ENCODE data around the gene CARD10. TPM values are rescaled to one million over a fixed set of nuclear protein-coding genes. Genes with fewer than 3 reads are reported as not detected.

Gene CARD10
- total and polyA plus RNA-seq, 2 of the 13 experiments (the other 11 are each of a cell fraction or from before 2014, with no cell fraction given) = 35.2 to 55.8 TPM

GRCh38 chr22:37462983-37463382 lies 56.2 kb downstream of the CARD10 start (continued):
- TF ChIP-seq RFXANK (CRISPR knock-in tag; IDR thresholded peaks at IDR 0.05) = no peak
- TF ChIP-seq DNMT3B (CRISPR knock-in tag; conservative IDR thresholded peaks at IDR 0.05) = no peak
- TF ChIP-seq ZNF557 (CRISPR knock-in tag; IDR thresholded peaks at IDR 0.05) = no peak
- no peak for TF ChIP-seq ZNF138 (CRISPR knock-in tag; IDR thresholded peaks at IDR 0.05; ENCODE audit: low read depth)
- no peak for TF ChIP-seq PHF8 (CRISPR knock-in tag; IDR thresholded peaks at IDR 0.05)
- no peak for TF ChIP-seq NFE2L2 (IDR thresholded peaks at IDR 0.05; ENCODE audit: low read length)
- 0 out of 2 replicates have a peak, but pooled peaks have one; percentile 45 for TF ChIP-seq ZNF766 (CRISPR knock-in tag; IDR thresholded peaks at IDR 0.05; ENCODE audit: borderline replicate concordance)
- TF ChIP-seq RFX1 (IDR thresholded peaks at IDR 0.05) = no peak
- no peak for TF ChIP-seq ZNF773 (CRISPR knock-in tag; IDR thresholded peaks at IDR 0.05; ENCODE audit: borderline replicate concordance)
- TF ChIP-seq ZNF143 (CRISPR knock-in tag; IDR thresholded peaks at IDR 0.05) = no peak
- TF ChIP-seq, protein P1, sequence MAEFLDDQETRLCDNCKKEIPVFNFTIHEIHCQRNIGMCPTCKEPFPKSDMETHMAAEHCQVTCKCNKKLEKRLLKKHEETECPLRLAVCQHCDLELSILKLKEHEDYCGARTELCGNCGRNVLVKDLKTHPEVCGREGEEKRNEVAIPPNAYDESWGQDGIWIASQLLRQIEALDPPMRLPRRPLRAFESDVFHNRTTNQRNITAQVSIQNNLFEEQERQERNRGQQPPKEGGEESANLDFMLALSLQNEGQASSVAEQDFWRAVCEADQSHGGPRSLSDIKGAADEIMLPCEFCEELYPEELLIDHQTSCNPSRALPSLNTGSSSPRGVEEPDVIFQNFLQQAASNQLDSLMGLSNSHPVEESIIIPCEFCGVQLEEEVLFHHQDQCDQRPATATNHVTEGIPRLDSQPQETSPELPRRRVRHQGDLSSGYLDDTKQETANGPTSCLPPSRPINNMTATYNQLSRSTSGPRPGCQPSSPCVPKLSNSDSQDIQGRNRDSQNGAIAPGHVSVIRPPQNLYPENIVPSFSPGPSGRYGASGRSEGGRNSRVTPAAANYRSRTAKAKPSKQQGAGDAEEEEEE (CRISPR knock-in tag; IDR thresholded peaks at IDR 0.05; ENCODE audit: borderline replicate concordance) = no peak
- peak; percentile 37; the same call in 1 of the 2 replicates for TF ChIP-seq SAP130 (CRISPR knock-in tag; IDR thresholded peaks at IDR 0.05; ENCODE audit: low read depth)
- no peak for TF ChIP-seq FOXP4 (CRISPR knock-in tag; IDR thresholded peaks at IDR 0.05)
- no peak for TF ChIP-seq ZC3H13 (CRISPR knock-in tag; IDR thresholded peaks at IDR 0.05)
- TF ChIP-seq, protein P2, sequence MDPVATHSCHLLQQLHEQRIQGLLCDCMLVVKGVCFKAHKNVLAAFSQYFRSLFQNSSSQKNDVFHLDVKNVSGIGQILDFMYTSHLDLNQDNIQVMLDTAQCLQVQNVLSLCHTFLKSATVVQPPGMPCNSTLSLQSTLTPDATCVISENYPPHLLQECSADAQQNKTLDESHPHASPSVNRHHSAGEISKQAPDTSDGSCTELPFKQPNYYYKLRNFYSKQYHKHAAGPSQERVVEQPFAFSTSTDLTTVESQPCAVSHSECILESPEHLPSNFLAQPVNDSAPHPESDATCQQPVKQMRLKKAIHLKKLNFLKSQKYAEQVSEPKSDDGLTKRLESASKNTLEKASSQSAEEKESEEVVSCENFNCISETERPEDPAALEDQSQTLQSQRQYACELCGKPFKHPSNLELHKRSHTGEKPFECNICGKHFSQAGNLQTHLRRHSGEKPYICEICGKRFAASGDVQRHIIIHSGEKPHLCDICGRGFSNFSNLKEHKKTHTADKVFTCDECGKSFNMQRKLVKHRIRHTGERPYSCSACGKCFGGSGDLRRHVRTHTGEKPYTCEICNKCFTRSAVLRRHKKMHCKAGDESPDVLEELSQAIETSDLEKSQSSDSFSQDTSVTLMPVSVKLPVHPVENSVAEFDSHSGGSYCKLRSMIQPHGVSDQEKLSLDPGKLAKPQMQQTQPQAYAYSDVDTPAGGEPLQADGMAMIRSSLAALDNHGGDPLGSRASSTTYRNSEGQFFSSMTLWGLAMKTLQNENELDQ (CRISPR knock-in tag; IDR thresholded peaks at IDR 0.05; ENCODE audit: borderline replicate concordance) = 0 out of 2 replicates have a peak, but pooled peaks have one; percentile 34
- TF ChIP-seq, protein P3, sequence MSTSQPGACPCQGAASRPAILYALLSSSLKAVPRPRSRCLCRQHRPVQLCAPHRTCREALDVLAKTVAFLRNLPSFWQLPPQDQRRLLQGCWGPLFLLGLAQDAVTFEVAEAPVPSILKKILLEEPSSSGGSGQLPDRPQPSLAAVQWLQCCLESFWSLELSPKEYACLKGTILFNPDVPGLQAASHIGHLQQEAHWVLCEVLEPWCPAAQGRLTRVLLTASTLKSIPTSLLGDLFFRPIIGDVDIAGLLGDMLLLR (CRISPR knock-in tag; IDR thresholded peaks at IDR 0.05) = no peak
- no peak for TF ChIP-seq GZF1 (CRISPR knock-in tag; IDR thresholded peaks at IDR 0.05)
- no peak for TF ChIP-seq LBX2 (CRISPR knock-in tag; IDR thresholded peaks at IDR 0.05; ENCODE audit: borderline replicate concordance)
- TF ChIP-seq ZNF850 (CRISPR knock-in tag; conservative IDR thresholded peaks at IDR 0.05) = no peak
- TF ChIP-seq SMAD3 (CRISPR knock-in tag; IDR thresholded peaks at IDR 0.05) = 0 out of 2 replicates have a peak, but pooled peaks have one; percentile 30
- no peak for TF ChIP-seq ZNF878 (CRISPR knock-in tag; IDR thresholded peaks at IDR 0.05)
- TF ChIP-seq NR2C2 (CRISPR knock-in tag; IDR thresholded peaks at IDR 0.05; ENCODE audit: borderline replicate concordance) = no peak
- 0 out of 2 replicates have a peak, but pooled peaks have one; percentile 19 for TF ChIP-seq THAP11 (CRISPR knock-in tag; IDR thresholded peaks at IDR 0.05)
- TF ChIP-seq, protein P4, sequence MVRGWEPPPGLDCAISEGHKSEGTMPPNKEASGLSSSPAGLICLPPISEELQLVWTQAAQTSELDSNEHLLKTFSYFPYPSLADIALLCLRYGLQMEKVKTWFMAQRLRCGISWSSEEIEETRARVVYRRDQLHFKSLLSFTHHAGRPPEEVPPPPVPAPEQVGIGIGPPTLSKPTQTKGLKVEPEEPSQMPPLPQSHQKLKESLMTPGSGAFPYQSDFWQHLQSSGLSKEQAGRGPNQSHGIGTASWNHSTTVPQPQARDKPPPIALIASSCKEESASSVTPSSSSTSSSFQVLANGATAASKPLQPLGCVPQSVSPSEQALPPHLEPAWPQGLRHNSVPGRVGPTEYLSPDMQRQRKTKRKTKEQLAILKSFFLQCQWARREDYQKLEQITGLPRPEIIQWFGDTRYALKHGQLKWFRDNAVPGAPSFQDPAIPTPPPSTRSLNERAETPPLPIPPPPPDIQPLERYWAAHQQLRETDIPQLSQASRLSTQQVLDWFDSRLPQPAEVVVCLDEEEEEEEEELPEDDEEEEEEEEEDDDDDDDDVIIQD (CRISPR knock-in tag; IDR thresholded peaks at IDR 0.05; ENCODE audit: low read depth) = no peak
- TF ChIP-seq SALL1 (CRISPR knock-in tag; IDR thresholded peaks at IDR 0.05) = peak; percentile 54

Data from HepG2 (cell line).